DLD1 (cell line): Measurements from ENCODE around the gene KIAA1671.
"Not testable (repeated sequence)": the region's sequence is repeated elsewhere in the genome, so short reads cannot be mapped to it uniquely, and the experiment has no call there.

Experiments used
- in situ Hi-C: cut with HindIII; loops from 2 replicates; pipeline ENCODE4 v1.10.0; 2017; ENCODE audit warnings: low sequenced_read_pairs

Gene KIAA1671

GRCh38 chr22:24951942-24952836 is at the start of gene KIAA1671:
KIAA1671 (plus strand) TSS chr22:24952716; CDS start chr22:25028000, 75,284 bp downstream.
- in situ Hi-C loops = no loop called here

- in situ Hi-C loops = no loop called here
Observed at GRCh38 chr22:24905909-24906308, 46.6 kb upstream of the KIAA1671 start.

- in situ Hi-C loops = not testable (repeated sequence)
Observed at GRCh38 chr22:24907101-24907500, 45.4 kb upstream of the KIAA1671 start.

DNA sequence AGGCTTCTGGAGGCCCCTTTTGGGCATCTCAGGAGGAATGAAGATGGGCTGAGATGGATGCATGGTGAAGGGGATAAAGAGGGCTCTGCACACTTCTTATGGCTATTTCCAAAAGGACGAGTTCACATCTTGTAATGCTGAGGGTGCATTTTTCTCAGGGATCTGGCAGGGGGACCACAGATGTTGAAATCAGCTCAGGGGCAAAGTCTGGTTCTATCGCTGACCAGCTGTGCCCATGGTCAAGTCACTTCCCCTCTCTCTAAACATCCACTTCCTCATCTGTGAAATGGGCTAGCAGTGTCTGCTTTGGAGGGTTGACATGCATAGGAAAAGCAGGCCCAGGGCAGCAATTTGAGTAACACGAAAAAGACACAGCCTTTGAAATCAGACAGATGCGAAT is 32.5 kb upstream of the KIAA1671 start:
- in situ Hi-C loops = no loop called here

- in situ Hi-C loops = no loop called here
Observed at GRCh38 chr22:24925586-24926427, 26.7 kb upstream of the KIAA1671 start.

GRCh38 chr22:24926428-24926725 is 26.1 kb upstream of the KIAA1671 start:
- in situ Hi-C loops = no loop called here

DNA sequence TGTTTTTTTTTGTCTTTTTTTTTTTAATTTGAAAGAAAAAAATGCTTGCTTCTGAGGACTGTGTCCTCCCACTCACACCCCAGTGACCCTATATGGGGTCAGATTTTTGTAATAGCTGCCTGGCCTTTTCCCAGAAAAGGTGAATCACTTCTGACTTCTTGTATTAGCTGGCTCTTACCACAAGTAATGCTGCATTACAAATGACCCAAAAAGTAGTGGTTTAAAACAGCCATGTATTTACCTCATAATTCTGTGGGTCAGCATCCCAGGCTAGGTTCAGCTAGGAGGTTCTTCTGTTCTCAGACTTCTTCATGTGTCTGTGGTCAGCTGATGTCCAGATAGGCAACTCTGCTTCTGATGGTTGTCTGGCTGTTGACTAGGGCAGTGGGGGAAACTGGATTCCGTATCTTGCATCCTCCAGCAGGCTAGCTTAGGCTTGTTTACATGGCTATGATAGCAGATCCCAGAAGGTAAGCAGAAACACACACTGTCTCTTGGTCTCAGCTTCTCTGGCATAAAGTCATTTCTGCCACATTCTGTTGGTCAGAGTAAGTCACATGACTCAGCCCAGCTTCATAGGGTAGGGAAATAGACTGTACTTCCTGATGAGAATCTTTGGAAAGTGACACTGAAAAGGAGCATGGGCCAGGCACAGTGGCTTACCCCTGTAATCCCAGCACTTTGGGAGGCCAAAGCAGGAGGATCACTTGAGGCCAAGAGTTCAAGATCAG is 25.5 kb upstream of the KIAA1671 start:
- in situ Hi-C loops = no loop called here

- in situ Hi-C loops = no loop called here
Observed at GRCh38 chr22:24928322-24928721, 24.2 kb upstream of the KIAA1671 start.

DNA sequence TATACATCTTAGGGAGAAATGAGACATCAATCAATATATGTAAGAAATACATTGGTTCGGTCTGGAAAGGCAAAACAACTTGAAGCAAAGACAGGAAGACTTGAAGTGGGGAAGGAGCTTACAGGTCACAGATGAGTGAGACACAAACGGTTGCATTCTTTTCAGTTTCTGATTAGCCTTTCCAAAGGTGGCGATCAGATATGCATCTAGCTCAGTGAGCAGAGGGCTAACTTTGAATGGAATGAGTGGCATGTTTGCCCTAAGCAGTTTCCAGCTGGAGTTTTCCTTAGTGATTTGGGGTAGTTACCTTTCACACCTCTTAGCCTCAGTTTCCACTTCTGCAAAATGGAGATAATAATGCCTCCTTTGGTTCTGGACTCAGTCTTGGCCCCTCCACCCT is 21.8 kb upstream of the KIAA1671 start:
- in situ Hi-C loops = no loop called here

GRCh38 chr22:24935771-24936483 is 16.6 kb upstream of the KIAA1671 start:
- in situ Hi-C loops = no loop called here

DNA sequence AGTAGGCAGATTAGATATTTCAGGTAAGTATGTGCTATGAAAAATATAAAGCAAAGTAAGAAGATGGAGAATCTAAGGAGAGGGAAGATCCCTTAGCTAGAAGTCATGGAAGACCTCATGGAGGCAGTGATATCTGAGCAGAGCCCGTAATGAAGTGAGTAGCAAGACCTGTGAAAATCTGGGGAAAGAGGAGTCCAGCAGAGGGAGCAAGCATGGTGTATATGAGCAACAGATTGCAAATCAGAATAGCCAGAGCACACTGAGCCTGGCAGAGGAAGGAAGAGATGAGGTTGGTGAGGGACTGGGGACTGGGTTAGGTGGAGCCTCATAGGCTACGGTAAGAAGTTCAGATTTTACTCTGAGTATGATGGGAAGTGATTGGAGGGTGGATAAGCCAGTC is 15.4 kb upstream of the KIAA1671 start:
- in situ Hi-C loops = no loop called here

DNA sequence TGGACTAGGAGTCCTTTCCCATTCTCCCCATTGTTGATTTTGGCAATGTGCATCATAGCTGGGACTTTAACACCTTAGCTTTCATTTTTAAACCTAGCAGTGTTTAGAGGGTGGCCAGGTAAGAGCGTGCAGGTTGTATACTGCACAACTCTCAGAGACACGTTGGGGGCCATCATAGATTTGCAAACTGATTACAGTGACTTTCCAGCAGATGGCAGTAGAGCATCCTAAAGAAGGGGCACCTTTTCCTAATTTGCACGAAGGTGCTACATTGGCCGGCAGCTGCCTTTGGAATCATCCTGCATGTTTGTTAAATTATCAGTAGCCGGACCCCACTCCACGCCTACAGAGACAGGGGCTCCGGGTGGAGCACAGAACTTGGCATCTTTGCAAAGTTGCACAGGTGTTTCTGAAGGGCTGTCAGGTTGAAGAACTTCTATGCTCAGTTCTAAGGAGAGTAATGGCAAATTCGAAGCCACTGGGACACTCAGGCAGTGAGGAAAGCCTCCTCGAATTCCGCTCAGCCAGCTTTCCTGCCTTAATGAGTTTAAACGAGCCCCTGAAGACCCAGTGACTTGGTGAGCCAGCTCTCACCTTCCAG is 13.7 kb upstream of the KIAA1671 start:
- in situ Hi-C loops = no loop called here

DNA sequence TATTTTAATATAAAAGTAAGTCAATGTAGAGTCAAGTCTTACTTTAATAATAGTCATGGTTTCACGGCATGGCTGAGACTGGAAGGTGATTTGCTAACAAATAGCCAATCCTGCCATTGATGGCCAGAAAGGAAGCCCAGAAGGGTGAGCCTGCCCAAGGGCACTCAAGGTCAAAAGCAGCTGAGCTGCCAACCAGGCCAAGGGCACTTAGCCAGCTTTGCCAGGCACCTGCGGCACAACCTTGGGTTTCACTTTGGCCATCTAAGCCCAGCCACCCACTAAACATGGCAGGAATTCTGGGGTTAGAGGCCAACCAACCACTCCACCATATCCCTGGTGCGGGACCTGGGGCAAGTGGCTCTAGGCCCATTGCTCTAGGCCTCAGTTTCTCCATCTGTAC is 10.2 kb upstream of the KIAA1671 start:
- in situ Hi-C loops = no loop called here

DNA sequence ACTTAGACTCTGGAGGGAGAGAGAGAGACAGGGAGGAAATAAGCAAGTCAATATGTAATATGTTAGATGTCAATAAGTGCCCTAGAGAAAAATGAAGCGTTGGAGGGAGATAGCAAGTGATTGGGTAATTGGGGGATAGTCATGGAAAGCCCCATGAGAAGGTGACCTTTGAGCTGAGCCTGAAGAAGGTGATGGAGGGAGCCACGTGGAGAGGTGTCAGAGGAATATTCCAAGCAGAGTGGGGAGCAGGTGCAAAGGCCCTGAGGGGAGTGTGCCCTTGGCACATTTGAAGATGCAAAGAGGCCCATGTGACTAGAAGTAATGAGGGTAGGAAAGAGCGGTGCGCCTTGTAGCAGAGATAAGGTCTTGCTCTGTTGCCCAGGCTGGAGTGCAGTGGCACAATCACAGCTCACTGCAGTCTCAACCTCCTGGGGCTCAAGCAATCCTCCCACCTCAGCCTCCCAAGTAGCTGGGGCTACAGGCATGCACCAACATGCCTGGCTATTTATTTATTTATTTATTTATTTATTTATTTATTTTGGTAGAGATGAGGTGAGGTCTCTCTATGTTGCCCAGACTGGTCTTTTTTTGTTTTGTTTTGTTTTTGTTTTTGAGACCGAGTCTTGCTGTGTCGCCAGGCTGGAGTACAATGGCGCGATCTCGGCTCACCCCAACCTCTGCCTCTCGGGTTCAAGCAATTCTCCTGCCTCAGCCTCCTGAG is 8.1 kb upstream of the KIAA1671 start:
- in situ Hi-C loops = no loop called here

GRCh38 chr22:24945430-24945829 is 7.1 kb upstream of the KIAA1671 start:
- in situ Hi-C loops = loop anchor here (5.0 kb wide), 1 partner anchor 97 kb away; no protein-coding TSS in a partner anchor

DNA sequence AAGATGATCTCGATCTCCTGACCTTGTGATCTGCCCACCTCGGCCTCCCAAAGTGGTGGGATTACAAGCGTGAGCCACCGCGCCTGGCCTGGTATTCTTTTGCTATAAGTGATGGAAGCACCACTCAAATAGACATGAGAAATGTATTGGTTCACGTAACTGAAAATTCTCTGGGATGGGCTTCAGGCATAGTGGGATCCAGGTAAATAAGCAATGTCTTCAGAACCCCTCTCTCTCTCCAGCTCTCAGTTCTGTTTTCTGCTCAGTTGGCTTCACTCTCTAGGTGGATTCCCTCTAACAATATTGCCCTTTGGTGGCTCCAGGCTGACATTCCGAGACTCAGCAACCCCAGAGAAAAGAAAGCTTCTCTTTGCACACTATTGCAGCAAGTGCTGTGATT is 5.1 kb upstream of the KIAA1671 start:
- in situ Hi-C loops = loop anchor here (5.0 kb wide), 1 partner anchor 95 kb away; no protein-coding TSS in a partner anchor

- in situ Hi-C loops = loop anchor here (5.0 kb wide), 1 partner anchor 94 kb away; no protein-coding TSS in a partner anchor
Observed at GRCh38 chr22:24947881-24948280, 4.6 kb upstream of the KIAA1671 start.

DNA sequence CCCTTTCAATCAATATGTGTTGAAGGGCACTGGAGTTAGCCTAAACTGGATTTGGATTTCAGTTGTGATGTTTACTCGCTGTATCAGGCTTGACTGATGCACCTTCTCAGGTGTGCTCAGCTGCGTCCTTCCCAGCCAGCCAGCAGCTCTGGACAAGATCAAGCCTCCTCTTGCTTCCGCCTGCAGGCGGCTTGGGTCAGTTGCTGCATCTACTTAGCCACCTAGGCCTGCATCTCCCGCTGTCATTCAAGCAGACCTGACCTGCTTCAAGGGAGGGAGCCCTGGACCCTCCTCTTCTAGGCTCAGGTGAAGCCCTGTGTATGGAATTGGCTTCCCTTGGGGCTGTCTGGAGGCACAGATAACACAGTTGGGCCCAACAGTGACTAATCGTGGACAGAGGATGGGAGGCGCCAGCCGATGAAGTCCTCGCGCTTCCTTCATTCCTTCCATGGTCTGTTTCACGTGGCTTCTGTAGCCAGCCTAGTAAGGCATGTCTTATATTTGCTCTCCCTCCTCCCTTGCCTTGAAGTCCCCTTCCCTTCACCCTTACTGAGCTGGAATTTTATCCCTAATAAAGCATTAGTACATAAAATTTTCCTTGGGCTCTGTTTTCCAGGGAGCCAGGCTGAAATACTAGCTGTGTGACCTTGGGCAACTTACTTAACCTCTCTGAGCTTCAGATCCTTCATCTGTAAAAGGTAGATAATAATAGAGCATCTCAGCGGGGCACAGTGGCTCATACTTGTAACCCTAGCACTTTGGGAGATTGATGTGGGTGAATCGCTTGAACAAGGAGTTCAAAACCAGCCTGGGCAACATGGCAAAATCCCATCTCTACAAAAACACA is 3.9 kb upstream of the KIAA1671 start:
- in situ Hi-C loops = loop anchor here (5.0 kb wide), 1 partner anchor 94 kb away; no protein-coding TSS in a partner anchor
